Left ventricle myocardium inferior (tissue), 1 donor: ENCODE results near the gene WDFY4. TPM values are rescaled to one million over a fixed set of nuclear protein-coding genes. Genes with fewer than 3 reads are reported as not detected.

Experiments used
- DNase-seq: peaks from one replicate; pipeline ENCODE4 v3.0.0-alpha.2; 2020
- H3K27ac ChIP-seq: fragments of 200-600 bp; replicated peaks from 2 replicates; pipeline ENCODE4 v1.8.0; 2021
- H3K27me3 ChIP-seq: fragments of 200-600 bp; 2 replicates; pipeline ENCODE4 v1.8.0; 2021; ENCODE audit warnings: low read depth
- H3K36me3 ChIP-seq: fragments of 200-600 bp; 2 replicates; pipeline ENCODE4 v1.8.0; 2021
- H3K4me1 ChIP-seq: fragments of 200-600 bp; 2 replicates; pipeline ENCODE4 v1.8.0; 2021
- H3K4me3 ChIP-seq: fragments of 200-600 bp; 2 replicates; pipeline ENCODE4 v1.8.0; 2021; ENCODE audit warnings: mild to moderate bottlenecking, moderate library complexity
- H3K9me3 ChIP-seq: fragments of 200-600 bp; replicated peaks from 2 replicates; pipeline ENCODE4 v1.8.0; 2021
- intact Hi-C: fragments of 100-400 bp; cut with micrococcal nuclease; formaldehyde crosslinking; loops from one replicate; pipeline ENCODE4 v1.11.0; 2022
- total RNA-seq: library from RNA; stranded (reverse); fragmentation: NEBNext Ultra II Directional; extraction: Animal tissue kit (Norgen Biotek cat#: 25700); gene quantifications from one replicate; pipeline ENCODE4 v1.2.1, GENCODE V29; 2021
- TF ChIP-seq, protein P1 (sequence below): fragments of 200-600 bp; IDR thresholded peaks from 2 replicates; pipeline ENCODE4 v1.8.0; 2021; ENCODE audit warnings: antibody characterized with exemption, mild to moderate bottlenecking, borderline replicate concordance
- donor health status: DM: no; HTN: yes; CAD: no; lungs with severe emphysema.

Gene WDFY4
- total RNA-seq, 1 donor from 2014 or later = 1.5 TPM

DNA sequence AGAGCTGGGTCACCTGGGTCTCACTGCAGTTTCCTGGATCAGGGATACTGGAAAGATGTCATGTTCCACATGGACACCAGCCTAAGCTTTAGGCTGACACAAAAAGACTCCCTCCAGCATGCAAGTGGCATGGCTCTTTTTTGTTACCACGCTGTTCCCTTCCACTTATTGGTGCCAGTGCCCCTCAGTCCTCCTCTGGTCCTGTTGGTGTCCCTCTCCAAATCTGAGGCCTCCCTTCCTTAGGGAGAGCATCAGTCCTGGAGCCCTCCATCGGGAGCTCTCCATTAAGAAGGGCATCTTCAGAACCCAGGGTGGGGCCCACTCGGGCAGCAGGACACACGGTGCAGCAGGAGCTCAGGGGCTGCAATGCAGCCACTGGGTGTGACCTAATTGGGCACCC is 331.0 kb downstream of the WDFY4 start:
- H3K27me3 ChIP-seq = no peaks in the 10 kb centered on the region
- TF ChIP-seq, protein P1, sequence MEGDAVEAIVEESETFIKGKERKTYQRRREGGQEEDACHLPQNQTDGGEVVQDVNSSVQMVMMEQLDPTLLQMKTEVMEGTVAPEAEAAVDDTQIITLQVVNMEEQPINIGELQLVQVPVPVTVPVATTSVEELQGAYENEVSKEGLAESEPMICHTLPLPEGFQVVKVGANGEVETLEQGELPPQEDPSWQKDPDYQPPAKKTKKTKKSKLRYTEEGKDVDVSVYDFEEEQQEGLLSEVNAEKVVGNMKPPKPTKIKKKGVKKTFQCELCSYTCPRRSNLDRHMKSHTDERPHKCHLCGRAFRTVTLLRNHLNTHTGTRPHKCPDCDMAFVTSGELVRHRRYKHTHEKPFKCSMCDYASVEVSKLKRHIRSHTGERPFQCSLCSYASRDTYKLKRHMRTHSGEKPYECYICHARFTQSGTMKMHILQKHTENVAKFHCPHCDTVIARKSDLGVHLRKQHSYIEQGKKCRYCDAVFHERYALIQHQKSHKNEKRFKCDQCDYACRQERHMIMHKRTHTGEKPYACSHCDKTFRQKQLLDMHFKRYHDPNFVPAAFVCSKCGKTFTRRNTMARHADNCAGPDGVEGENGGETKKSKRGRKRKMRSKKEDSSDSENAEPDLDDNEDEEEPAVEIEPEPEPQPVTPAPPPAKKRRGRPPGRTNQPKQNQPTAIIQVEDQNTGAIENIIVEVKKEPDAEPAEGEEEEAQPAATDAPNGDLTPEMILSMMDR = no peak
- DNase-seq = no peak
- H3K36me3 ChIP-seq = peaks cover 24% of the 10 kb centered on the region
- intact Hi-C loops = no loop called here
- H3K4me1 ChIP-seq = peaks cover 29% of the 10 kb centered on the region
- no peaks in the 10 kb centered on the region for H3K9me3 ChIP-seq
- no peak overlapping the region for H3K27ac ChIP-seq
- H3K4me3 ChIP-seq = no peak overlapping the region

DNA sequence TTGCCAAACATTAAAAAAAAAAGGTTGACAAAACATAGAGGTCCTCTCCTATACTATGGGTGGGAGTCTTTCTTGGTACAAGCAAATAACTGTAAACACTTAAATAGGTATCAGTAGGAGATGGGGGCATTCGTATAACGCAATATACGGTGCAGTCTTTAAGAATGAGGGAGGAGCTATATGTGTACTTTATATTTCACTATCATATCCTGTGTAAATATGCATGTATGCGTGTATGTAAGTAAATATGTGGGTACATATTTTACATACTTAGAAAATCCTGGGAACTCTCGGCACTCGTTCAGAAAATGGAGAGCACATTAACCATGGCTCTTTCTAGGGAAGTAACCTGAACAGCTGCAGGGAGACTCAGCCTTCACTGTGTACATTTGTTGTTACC is 337.0 kb downstream of the WDFY4 start:
- TF ChIP-seq, protein P1 = no peak
- Histone ChIP-seq H3K9me3 (no peaks in the 10 kb centered on the region), H3K4me1 (peaks cover 28% of the 10 kb centered on the region), H3K36me3 (peaks cover 22% of the 10 kb centered on the region), H3K4me3 (no peak overlapping the region), H3K27ac (no peak overlapping the region), H3K27me3 (no peaks in the 10 kb centered on the region)
- intact Hi-C loops = no loop called here
- no peak for DNase-seq

DNA sequence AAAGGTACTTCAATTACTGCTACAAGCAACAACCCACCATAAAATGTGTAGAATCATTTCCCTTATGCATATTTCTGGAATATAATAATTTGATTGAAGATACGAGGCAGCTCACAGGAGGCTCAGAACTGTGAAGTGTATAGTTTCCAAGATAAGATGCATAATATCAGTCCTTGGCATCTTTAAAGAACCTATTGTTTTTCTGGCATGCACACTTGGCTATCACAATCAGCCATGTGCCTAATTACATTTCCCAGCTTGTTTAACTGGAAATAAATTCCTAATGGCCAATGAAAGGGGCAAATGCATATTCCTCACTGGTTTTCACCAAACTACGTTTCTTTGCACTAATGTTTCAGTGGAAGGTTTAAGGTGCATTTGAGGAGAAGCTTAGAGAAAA is 338.4 kb downstream of the WDFY4 start:
- no peaks in the 10 kb centered on the region for H3K9me3 ChIP-seq
- no peak overlapping the region for H3K4me3 ChIP-seq
- DNase-seq = no peak
- peak overlapping the region; percentile 74 for H3K27ac ChIP-seq
- H3K4me1 ChIP-seq = peaks cover 28% of the 10 kb centered on the region
- no peaks in the 10 kb centered on the region for H3K27me3 ChIP-seq
- peaks cover 15% of the 10 kb centered on the region for H3K36me3 ChIP-seq
- intact Hi-C loops = no loop called here
- TF ChIP-seq, protein P1 = no peak

DNA sequence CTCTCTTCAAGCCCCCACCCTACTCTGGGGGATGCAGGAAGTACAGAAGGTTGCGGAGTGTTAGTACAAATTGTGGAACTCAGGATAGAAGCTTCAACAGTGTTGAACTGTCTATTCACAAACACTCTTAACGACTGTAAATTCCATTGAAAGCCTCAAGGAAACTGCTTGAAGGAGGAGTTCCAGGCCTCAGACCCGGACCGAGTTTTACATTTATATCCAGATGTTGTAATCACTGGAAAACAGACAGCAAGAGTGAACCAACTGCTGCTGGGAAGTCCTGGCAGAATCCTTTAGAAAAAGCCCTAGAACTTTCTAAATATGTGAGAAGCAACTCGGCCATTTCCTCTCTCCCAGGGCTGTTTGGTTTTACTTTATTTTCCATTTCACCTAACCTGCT is 339.1 kb downstream of the WDFY4 start:
- Histone ChIP-seq H3K4me3 (no peak overlapping the region), H3K27me3 (no peaks in the 10 kb centered on the region), H3K4me1 (peaks cover 28% of the 10 kb centered on the region), H3K36me3 (peaks cover 8% of the 10 kb centered on the region), H3K27ac (peak overlapping the region; percentile 74), H3K9me3 (no peaks in the 10 kb centered on the region)
- TF ChIP-seq, protein P1 = no peak
- intact Hi-C loops = no loop called here
- DNase-seq = no peak

DNA sequence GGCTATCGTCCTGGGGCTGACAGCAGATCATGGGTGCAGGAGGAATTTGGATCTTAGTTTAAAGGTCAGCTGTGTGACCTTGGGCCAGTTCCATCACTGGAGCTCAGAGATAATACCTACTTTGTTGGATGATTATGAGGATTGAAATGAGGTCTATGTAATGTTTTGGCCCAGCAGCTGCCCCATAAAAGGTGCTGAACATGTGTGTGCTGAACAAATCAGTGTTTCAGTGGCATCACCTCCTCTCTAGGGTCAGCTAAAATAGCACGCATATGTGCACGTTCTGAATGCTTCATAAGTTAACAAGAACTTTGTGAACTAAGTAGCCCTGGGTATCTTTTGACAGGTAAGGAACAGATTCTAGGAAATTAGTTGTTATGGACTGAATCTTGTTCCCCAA is 339.8 kb downstream of the WDFY4 start:
- TF ChIP-seq, protein P1 = no peak
- Histone ChIP-seq H3K4me3 (no peak overlapping the region), H3K27me3 (no peaks in the 10 kb centered on the region), H3K4me1 (peaks cover 28% of the 10 kb centered on the region), H3K27ac (peak overlapping the region; percentile 74), H3K36me3 (peaks cover under 1% of the 10 kb centered on the region), H3K9me3 (no peaks in the 10 kb centered on the region)
- no peak for DNase-seq
- intact Hi-C loops = no loop called here
